H9 (cell line): ENCODE data around the gene MS4A18. TPM values are rescaled to one million over a fixed set of nuclear protein-coding genes. Genes with fewer than 3 reads are reported as not detected.
"Not testable (repeated sequence)": the region's sequence is repeated elsewhere in the genome, so short reads cannot be mapped to it uniquely, and the experiment has no call there.

Experiments used
- DNase-seq: peaks from one replicate; pipeline ENCODE4 v3.0.0-alpha.2; 2017
- H2AFZ ChIP-seq: one replicate; pipeline ENCODE4 v1.6.1; 2013; ENCODE audit warnings: mild to moderate bottlenecking, low read length, control low read depth, moderate library complexity
- H2AK5ac ChIP-seq: 2 replicates; pipeline ENCODE4 v1.6.1; 2013; ENCODE audit warnings: low read length, control low read depth, mixed read lengths; ENCODE audit not compliant: insufficient read length
- H2BK120ac ChIP-seq: one replicate; pipeline ENCODE4 v1.6.1; 2013; ENCODE audit warnings: low read depth, mild to moderate bottlenecking, low read length, control low read depth, inconsistent platforms; ENCODE audit not compliant: poor library complexity, severe bottlenecking
- H2BK12ac ChIP-seq: 2 replicates; pipeline ENCODE4 v1.6.1; 2013; ENCODE audit warnings: low read length, control low read depth, mixed read lengths, low read depth; ENCODE audit not compliant: insufficient read length
- H2BK15ac ChIP-seq: 2 replicates; pipeline ENCODE4 v1.6.1; 2013; ENCODE audit warnings: low read depth, low read length, control low read depth
- H2BK20ac ChIP-seq: one replicate; pipeline ENCODE4 v1.6.1; 2013; ENCODE audit warnings: low read depth, mild to moderate bottlenecking, low read length, control low read depth, inconsistent platforms; ENCODE audit not compliant: poor library complexity, severe bottlenecking
- H2BK5ac ChIP-seq: 2 replicates; pipeline ENCODE4 v1.6.1; 2013; ENCODE audit warnings: low read length, control low read depth, mixed read lengths; ENCODE audit not compliant: insufficient read length
- H3K14ac ChIP-seq: 2 replicates; pipeline ENCODE4 v1.6.1; 2013; ENCODE audit warnings: low read length, control low read depth; ENCODE audit not compliant: insufficient read depth
- H3K18ac ChIP-seq: 2 replicates; pipeline ENCODE4 v1.6.1; 2013; ENCODE audit warnings: low read depth, mild to moderate bottlenecking, mixed read lengths, low read length, control low read depth; ENCODE audit not compliant: insufficient read length
- H3K23ac ChIP-seq: 2 replicates; pipeline ENCODE4 v1.6.1; 2013; ENCODE audit warnings: low read length, control low read depth, mixed read lengths, low read depth; ENCODE audit not compliant: insufficient read length
- H3K23me2 ChIP-seq: 2 replicates; pipeline ENCODE4 v1.6.1; 2013; ENCODE audit warnings: low read depth, mild to moderate bottlenecking, mixed read lengths, low read length, control low read depth; ENCODE audit not compliant: insufficient read length, poor library complexity, severe bottlenecking
- H3K27ac ChIP-seq: 2 replicates; pipeline ENCODE4 v1.5.1; 2013; ENCODE audit warnings: low read length, control low read depth, mixed read lengths, low read depth; ENCODE audit not compliant: insufficient read length
- H3K27me3 ChIP-seq: 2 replicates; pipeline ENCODE4 v1.6.1; 2013; ENCODE audit warnings: low read length, control low read depth, inconsistent platforms; ENCODE audit not compliant: insufficient read depth
- H3K4ac ChIP-seq: 2 replicates; pipeline ENCODE4 v1.6.1; 2013; ENCODE audit warnings: low read depth, mild to moderate bottlenecking, control low read depth, inconsistent platforms, low read length, moderate library complexity
- H3K4me1 ChIP-seq: 2 replicates; pipeline ENCODE4 v1.6.1; 2013; ENCODE audit warnings: low read length, control low read depth, inconsistent platforms; ENCODE audit not compliant: insufficient read depth
- H3K4me2 ChIP-seq: 2 replicates; pipeline ENCODE4 v1.6.1; 2013; ENCODE audit warnings: low read length, control low read depth, mixed read lengths; ENCODE audit not compliant: insufficient read length, insufficient read depth
- H3K56ac ChIP-seq: 2 replicates; pipeline ENCODE4 v1.6.1; 2013; ENCODE audit warnings: low read depth, mild to moderate bottlenecking, mixed read lengths, low read length, control low read depth; ENCODE audit not compliant: insufficient read length
- H3K79me1 ChIP-seq: 2 replicates; pipeline ENCODE4 v1.6.1; 2013; ENCODE audit warnings: low read depth, mild to moderate bottlenecking, moderate library complexity, low read length, control low read depth, inconsistent platforms; ENCODE audit not compliant: insufficient read depth, poor library complexity, severe bottlenecking
- H3K79me2 ChIP-seq: 2 replicates; pipeline ENCODE4 v1.6.1; 2013; ENCODE audit warnings: low read length, control low read depth, inconsistent platforms; ENCODE audit not compliant: insufficient read depth
- H3K9ac ChIP-seq: 2 replicates; pipeline ENCODE4 v1.6.1; 2013; ENCODE audit warnings: low read length, control low read depth, mixed read lengths; ENCODE audit not compliant: insufficient read length; ENCODE audit errors: extremely low read depth
- H3K9me3 ChIP-seq: one replicate; pipeline ENCODE4 v1.6.1; 2013; ENCODE audit warnings: low read depth, low read length, inconsistent platforms; ENCODE audit not compliant: control insufficient read depth
- H3T11ph ChIP-seq: one replicate; pipeline ENCODE4 v1.6.1; 2013; ENCODE audit warnings: mild to moderate bottlenecking, low read length, control low read depth, inconsistent platforms
- H4K20me1 ChIP-seq: one replicate; pipeline ENCODE4 v1.6.1; 2013; ENCODE audit not compliant: control insufficient read depth, insufficient read length, insufficient read depth
- H4K5ac ChIP-seq: 2 replicates; pipeline ENCODE4 v1.6.1; 2013; ENCODE audit warnings: low read depth, mild to moderate bottlenecking, mixed read lengths, low read length, control low read depth; ENCODE audit not compliant: insufficient read length
- H4K8ac ChIP-seq: replicated peaks from 2 replicates; pipeline ENCODE4 v1.6.1; 2013; ENCODE audit warnings: low read length, control low read depth, mixed read lengths, low read depth; ENCODE audit not compliant: insufficient read length
- H4K91ac ChIP-seq: 2 replicates; pipeline ENCODE4 v1.6.1; 2013; ENCODE audit warnings: low read depth, mild to moderate bottlenecking, moderate library complexity, mixed read lengths, low read length, control low read depth; ENCODE audit not compliant: insufficient read length
- H3K27ac Mint-ChIP-seq, 3 experiments: 2 replicates in 2 of 3; 3 replicates in 1 of 3; pipeline ENCODE4 v1.8.0; 2020 to 2021; ENCODE audit warnings: mixed read lengths in 3 of 3, mild to moderate bottlenecking in 1 of 3, moderate library complexity in 1 of 3
- H3K27me3 Mint-ChIP-seq: 2 replicates; pipeline ENCODE4 v1.8.0; 2021; ENCODE audit warnings: low read depth, mild to moderate bottlenecking, moderate library complexity, mixed read lengths
- H3K36me3 Mint-ChIP-seq, 3 experiments: 2 replicates in 2 of 3; 3 replicates in 1 of 3; pipeline ENCODE4 v1.8.0; 2020 to 2021; ENCODE audit warnings: low read depth in 3 of 3, mixed read lengths in 3 of 3; ENCODE audit not compliant: insufficient read depth in 1 of 3
- H3K4me1 Mint-ChIP-seq, 2 experiments: 2 replicates each; pipeline ENCODE4 v1.8.0; 2020; ENCODE audit warnings: mixed read lengths in 2 of 2
- H3K4me3 Mint-ChIP-seq, 2 experiments: 2 replicates in 1 of 2; 3 replicates in 1 of 2; pipeline ENCODE4 v1.8.0; 2020 to 2021; ENCODE audit warnings: mild to moderate bottlenecking in 2 of 2, mixed read lengths in 2 of 2, moderate library complexity in 1 of 2
- H3K9me3 Mint-ChIP-seq, 2 experiments: 2 replicates in 1 of 2; 3 replicates in 1 of 2; pipeline ENCODE4 v1.8.0; 2020; ENCODE audit warnings: mild to moderate bottlenecking in 2 of 2, mixed read lengths in 2 of 2, moderate library complexity in 1 of 2
- CTCF ChIP-seq: fragments of 200-600 bp; sonication (generic); conservative IDR thresholded peaks from 3 replicates; pipeline ENCODE4 v1.8.0; 2021; ENCODE audit warnings: antibody characterized with exemption, mild to moderate bottlenecking
- WGBS: extraction: QIAGEN DNeasy Blood & Tissue Kit; methylation state at CpG from one replicate; pipeline ENCODE4 v1.1.7; 2013; ENCODE audit warnings: missing lambda C conversion rate, low lambda C conversion rate, mixed read lengths; ENCODE audit not compliant: insufficient read length; ENCODE audit errors: extremely low coverage; 5-methylcytosine and 5-hydroxymethylcytosine counted together
- total RNA-seq: library from RNA; stranded (reverse); gene quantifications from 2 replicates; pipeline ENCODE4 v1.2.1, GENCODE V29; 2021

The MS4A18 gene
- total RNA-seq, 1 experiment from 2014 or later = not detected

DNA sequence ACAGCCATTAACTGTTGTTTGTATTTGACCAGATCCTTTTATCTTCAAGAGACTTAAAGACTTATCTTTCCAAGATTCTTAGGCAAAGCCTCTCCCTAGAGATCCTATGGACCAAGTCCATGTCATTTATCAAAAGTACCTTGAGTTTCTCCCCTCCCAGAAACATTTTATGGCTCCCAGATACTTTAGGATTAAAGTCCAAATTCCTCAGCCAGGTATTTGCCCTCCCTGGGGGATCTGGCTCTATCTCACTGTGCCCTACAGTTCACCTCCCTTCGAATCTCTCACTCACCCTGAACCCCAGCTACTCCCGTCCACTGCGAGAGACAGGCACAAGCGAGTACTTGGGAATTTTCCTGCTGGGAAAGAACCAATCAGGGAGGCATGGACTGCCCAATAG, 13.2 kb upstream of the MS4A18 start:
- Histone ChIP-seq H4K5ac (no peak overlapping the region), H3K23ac (no peak overlapping the region), H3K14ac (no peak overlapping the region), H2BK5ac (no peak overlapping the region), H3K4me2 (no peak overlapping the region), H2AK5ac (no peak overlapping the region), H3K56ac (no peak overlapping the region), H2BK15ac (no peak overlapping the region), H3K23me2 (no peaks in the 10 kb centered on the region), H2BK20ac (no peak overlapping the region), H4K8ac (no peak overlapping the region), H3K4me1 (no peaks in the 10 kb centered on the region), H2AFZ (no peak overlapping the region), H3K79me2 (no peaks in the 10 kb centered on the region), H3K27ac (no peak overlapping the region), H4K91ac (no peak overlapping the region), H3K18ac (no peak overlapping the region), H2BK12ac (no peak overlapping the region), H2BK120ac (no peak overlapping the region), H3T11ph (no peak overlapping the region), H3K4ac (no peak overlapping the region), H3K79me1 (no peaks in the 10 kb centered on the region), H3K9ac (no peak overlapping the region), H3K27me3 (no peaks in the 10 kb centered on the region), H4K20me1 (no peaks in the 10 kb centered on the region), H3K9me3 (no peaks in the 10 kb centered on the region)
- Mint-ChIP-seq H3K4me3 (no peak overlapping the region), H3K4me1 (peaks cover 3 to 6% of the 10 kb centered on the region in 2 experiments; a peak in 2 of 4 replicates), H3K27ac (no peak overlapping the region; a peak in 1 of 7 replicates), H3K27me3 (peaks cover 2% of the 10 kb centered on the region; the same call in 1 of the 2 replicates), H3K9me3 (no peaks in the 10 kb centered on the region), H3K36me3 (peaks cover 0 to 2% (median 0%) of the 10 kb centered on the region in 3 experiments; a peak in 2 of 7 replicates)
- no peak for DNase-seq
- no CpG with 5 or more reads among the region's 4 CpGs for WGBS
- TF ChIP-seq CTCF = no peak

DNA sequence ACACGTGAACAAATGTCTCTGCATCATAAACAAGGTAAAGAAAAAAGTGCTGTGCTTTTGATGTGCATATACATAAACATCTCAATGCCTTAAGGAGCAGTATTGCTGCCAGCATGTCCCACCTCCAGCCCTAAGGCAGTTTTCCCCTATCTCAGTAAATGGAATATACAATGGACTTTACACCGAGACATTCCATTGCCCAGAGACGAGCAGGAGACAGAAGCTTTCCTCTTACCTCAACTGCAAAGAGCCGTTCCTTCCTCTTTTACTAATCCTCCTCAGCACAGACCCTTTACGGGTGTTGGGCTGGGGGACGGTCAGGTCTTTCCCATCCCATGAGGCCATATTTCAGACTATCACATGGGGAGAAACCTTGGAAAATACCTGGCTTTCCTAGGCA, 11.1 kb upstream of the MS4A18 start:
- H3K27ac Mint-ChIP-seq, H3K79me1 ChIP-seq, H2BK120ac ChIP-seq, H2BK15ac ChIP-seq, H2AFZ ChIP-seq, H3K27ac ChIP-seq, H2BK12ac ChIP-seq, H3K4me1 ChIP-seq, H3K9ac ChIP-seq, H3K27me3 ChIP-seq, H3K4me1 Mint-ChIP-seq, H3K18ac ChIP-seq, H3K4me2 ChIP-seq, H3K27me3 Mint-ChIP-seq, DNase-seq, H3K9me3 ChIP-seq, H3T11ph ChIP-seq, H2AK5ac ChIP-seq, H4K8ac ChIP-seq, H4K20me1 ChIP-seq, H3K14ac ChIP-seq, H2BK20ac ChIP-seq, H3K23ac ChIP-seq, H4K5ac ChIP-seq, H2BK5ac ChIP-seq, H3K4ac ChIP-seq, H3K56ac ChIP-seq, H3K4me3 Mint-ChIP-seq, H3K79me2 ChIP-seq, H3K23me2 ChIP-seq, H4K91ac ChIP-seq: not testable (repeated sequence)
- Mint-ChIP-seq H3K36me3 (peaks cover 0 to 10% (median 2%) of the 10 kb centered on the region in 3 experiments; a peak in 5 of 7 replicates), H3K9me3 (peaks cover 8 to 15% of the 10 kb centered on the region in 2 experiments; a peak in 4 of 5 replicates)
- no CpG with 5 or more reads among the region's 6 CpGs for WGBS
